ENCODE results near the gene POLE3. TPM values are rescaled to one million over a fixed set of nuclear protein-coding genes. Genes with fewer than 3 reads are reported as not detected.

The POLE3 gene
- total and polyA plus RNA-seq, 9 of the 15 experiments (the other 6 are each of a cell fraction or from before 2014, with no cell fraction given), result 52.6 to 179 (median 110) TPM

- TF ChIP-seq ATF1 (CRISPR knock-in tag; IDR thresholded peaks at IDR 0.05) (no peak), ATF1 (tag; IDR thresholded peaks at IDR 0.05) (0 out of 2 replicates have a peak, but pooled peaks have one; percentile 8), SAFB2 (IDR thresholded peaks at IDR 0.05; ENCODE audit: borderline replicate concordance, low read depth, low read length, severe bottlenecking) (no peak), POLR2AphosphoS5 (IDR thresholded peaks at IDR 0.05; ENCODE audit: control insufficient read depth, insufficient read depth, low read depth, low read length) (peak; percentile 43; the same call in 1 of the 2 replicates), SETDB1 (IDR thresholded peaks at IDR 0.05; ENCODE audit: low read length) (no peak), ZNF699 (CRISPR knock-in tag; IDR thresholded peaks at IDR 0.05; ENCODE audit: insufficient replicate concordance) (no peak), L3MBTL2 (IDR thresholded peaks at IDR 0.05) (no peak), RNF219 (CRISPR knock-in tag; IDR thresholded peaks at IDR 0.05) (no peak), RFX5 (IDR thresholded peaks at IDR 0.05; ENCODE audit: low read depth, low read length) (no peak), ZFX (CRISPR knock-in tag; IDR thresholded peaks at IDR 0.05) (no peak), ZNF41 (CRISPR knock-in tag; conservative IDR thresholded peaks at IDR 0.05) (no peak), ZNF277 (CRISPR knock-in tag; IDR thresholded peaks at IDR 0.05; ENCODE audit: borderline replicate concordance) (no peak), ZNF311 (CRISPR knock-in tag; IDR thresholded peaks at IDR 0.05) (no peak), SRSF3 (IDR thresholded peaks at IDR 0.05; ENCODE audit: insufficient read depth, low read length) (no peak), MXI1 (IDR thresholded peaks at IDR 0.05; ENCODE audit: low read depth, low read length) (no peak), BCL6 (CRISPR knock-in tag; IDR thresholded peaks at IDR 0.05) (no peak), MECOM (CRISPR knock-in tag; IDR thresholded peaks at IDR 0.05) (no peak), NR3C1 (CRISPR knock-in tag; IDR thresholded peaks at IDR 0.05) (no peak), ELF1 (tag; IDR thresholded peaks at IDR 0.05) (no peak)
- TF ChIP-seq, protein P1, sequence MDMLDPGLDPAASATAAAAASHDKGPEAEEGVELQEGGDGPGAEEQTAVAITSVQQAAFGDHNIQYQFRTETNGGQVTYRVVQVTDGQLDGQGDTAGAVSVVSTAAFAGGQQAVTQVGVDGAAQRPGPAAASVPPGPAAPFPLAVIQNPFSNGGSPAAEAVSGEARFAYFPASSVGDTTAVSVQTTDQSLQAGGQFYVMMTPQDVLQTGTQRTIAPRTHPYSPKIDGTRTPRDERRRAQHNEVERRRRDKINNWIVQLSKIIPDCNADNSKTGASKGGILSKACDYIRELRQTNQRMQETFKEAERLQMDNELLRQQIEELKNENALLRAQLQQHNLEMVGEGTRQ (CRISPR knock-in tag; IDR thresholded peaks at IDR 0.05), result no peak
- TF ChIP-seq, protein P2, sequence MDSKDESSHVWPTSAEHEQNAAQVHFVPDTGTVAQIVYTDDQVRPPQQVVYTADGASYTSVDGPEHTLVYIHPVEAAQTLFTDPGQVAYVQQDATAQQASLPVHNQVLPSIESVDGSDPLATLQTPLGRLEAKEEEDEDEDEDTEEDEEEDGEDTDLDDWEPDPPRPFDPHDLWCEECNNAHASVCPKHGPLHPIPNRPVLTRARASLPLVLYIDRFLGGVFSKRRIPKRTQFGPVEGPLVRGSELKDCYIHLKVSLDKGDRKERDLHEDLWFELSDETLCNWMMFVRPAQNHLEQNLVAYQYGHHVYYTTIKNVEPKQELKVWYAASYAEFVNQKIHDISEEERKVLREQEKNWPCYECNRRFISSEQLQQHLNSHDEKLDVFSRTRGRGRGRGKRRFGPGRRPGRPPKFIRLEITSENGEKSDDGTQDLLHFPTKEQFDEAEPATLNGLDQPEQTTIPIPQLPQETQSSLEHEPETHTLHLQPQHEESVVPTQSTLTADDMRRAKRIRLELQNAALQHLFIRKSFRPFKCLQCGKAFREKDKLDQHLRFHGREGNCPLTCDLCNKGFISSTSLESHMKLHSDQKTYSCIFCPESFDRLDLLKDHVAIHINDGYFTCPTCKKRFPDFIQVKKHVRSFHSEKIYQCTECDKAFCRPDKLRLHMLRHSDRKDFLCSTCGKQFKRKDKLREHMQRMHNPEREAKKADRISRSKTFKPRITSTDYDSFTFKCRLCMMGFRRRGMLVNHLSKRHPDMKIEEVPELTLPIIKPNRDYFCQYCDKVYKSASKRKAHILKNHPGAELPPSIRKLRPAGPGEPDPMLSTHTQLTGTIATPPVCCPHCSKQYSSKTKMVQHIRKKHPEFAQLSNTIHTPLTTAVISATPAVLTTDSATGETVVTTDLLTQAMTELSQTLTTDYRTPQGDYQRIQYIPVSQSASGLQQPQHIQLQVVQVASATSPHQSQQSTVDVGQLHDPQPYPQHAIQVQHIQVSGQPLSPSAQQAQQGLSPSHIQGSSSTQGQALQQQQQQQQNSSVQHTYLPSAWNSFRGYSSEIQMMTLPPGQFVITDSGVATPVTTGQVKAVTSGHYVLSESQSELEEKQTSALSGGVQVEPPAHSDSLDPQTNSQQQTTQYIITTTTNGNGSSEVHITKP (IDR thresholded peaks at IDR 0.05; ENCODE audit: partially characterized antibody), result peak; percentile 95
Measured at GRCh38 chr9:113454914-113455761, 44.7 kb upstream of the POLE3 start (continued).
